MM.1S (cell line): ENCODE measurements around the gene DYNLRB1.

Experiments
- EZH2 ChIP-seq: fragments of 300-600 bp; sonication (generic); optimal IDR thresholded peaks from 2 replicates; pipeline ENCODE3; 2017; ENCODE audit warnings: low read depth, mild to moderate bottlenecking, antibody characterized with exemption, low read length, mixed read lengths
- EZH2phosphoT487 ChIP-seq: fragments of 300-600 bp; sonication (generic); IDR thresholded peaks from 2 replicates; pipeline ENCODE4 v1.6.1; 2018; ENCODE audit warnings: antibody characterized with exemption, low read length
- TF ChIP-seq, protein P1 (sequence below): fragments of 300-600 bp; sonication (generic); IDR thresholded peaks from 2 replicates; pipeline ENCODE4 v1.5.1; 2016; ENCODE audit warnings: antibody characterized with exemption, low read length, mixed read lengths

DNA sequence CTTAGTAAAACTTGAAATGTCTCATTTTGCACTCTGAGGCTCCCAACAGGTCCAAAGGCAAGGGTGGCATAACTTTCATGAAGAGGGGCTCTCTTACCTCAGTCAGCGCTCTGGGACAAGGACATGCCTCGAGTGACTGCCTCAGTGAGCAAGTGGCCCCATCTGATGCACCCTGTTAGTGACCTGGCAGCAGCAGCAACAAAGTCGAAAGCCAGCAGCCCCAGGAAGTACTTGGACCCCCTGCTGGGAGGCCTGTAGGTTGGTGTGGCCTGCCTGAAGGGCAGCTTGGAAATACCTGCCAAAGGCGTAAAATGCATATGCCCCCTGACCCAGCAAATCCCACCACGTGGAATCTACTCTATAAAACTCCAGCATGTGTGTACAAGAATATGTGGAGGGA lies 55.5 kb downstream of the DYNLRB1 start:
- TF ChIP-seq, protein P1, sequence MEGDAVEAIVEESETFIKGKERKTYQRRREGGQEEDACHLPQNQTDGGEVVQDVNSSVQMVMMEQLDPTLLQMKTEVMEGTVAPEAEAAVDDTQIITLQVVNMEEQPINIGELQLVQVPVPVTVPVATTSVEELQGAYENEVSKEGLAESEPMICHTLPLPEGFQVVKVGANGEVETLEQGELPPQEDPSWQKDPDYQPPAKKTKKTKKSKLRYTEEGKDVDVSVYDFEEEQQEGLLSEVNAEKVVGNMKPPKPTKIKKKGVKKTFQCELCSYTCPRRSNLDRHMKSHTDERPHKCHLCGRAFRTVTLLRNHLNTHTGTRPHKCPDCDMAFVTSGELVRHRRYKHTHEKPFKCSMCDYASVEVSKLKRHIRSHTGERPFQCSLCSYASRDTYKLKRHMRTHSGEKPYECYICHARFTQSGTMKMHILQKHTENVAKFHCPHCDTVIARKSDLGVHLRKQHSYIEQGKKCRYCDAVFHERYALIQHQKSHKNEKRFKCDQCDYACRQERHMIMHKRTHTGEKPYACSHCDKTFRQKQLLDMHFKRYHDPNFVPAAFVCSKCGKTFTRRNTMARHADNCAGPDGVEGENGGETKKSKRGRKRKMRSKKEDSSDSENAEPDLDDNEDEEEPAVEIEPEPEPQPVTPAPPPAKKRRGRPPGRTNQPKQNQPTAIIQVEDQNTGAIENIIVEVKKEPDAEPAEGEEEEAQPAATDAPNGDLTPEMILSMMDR: no peak
- no peak for TF ChIP-seq EZH2
- no peak for TF ChIP-seq EZH2phosphoT487
